GM23338 (cell line): ENCODE measurements around the gene FAM32A. TPM values are rescaled to one million over a fixed set of nuclear protein-coding genes. Genes with fewer than 3 reads are reported as not detected.

ENCODE experiments used
- ATAC-seq: fragments of 200-7000 bp; cut with Tn5 transposase; 3 replicates; pipeline ENCODE4 v1.9.1; 2020
- DNase-seq: peaks from one replicate; pipeline ENCODE4 v3.0.0-alpha.2; 2015; ENCODE audit warnings: low spot score
- H2AFZ ChIP-seq: fragments of 200-600 bp; sonication (generic); 2 replicates; pipeline ENCODE4 v1.8.0; 2016; ENCODE audit warnings: antibody characterized with exemption, mild to moderate bottlenecking, moderate library complexity
- H3F3A ChIP-seq: fragments of 200-600 bp; sonication (generic); replicated peaks from 2 replicates; pipeline ENCODE4 v1.8.0; 2017; ENCODE audit warnings: antibody characterized with exemption, mixed run types, low read depth
- H3K27ac ChIP-seq: fragments of 200-600 bp; sonication (generic); 2 replicates; pipeline ENCODE4 v1.6.1; 2016; ENCODE audit warnings: low read depth
- H3K27me3 ChIP-seq: fragments of 200-600 bp; sonication (generic); 2 replicates; pipeline ENCODE4 v1.8.0; 2016; ENCODE audit warnings: mild to moderate bottlenecking, mixed run types, moderate library complexity; ENCODE audit not compliant: insufficient read depth
- H3K36me3 ChIP-seq: fragments of 200-600 bp; sonication (generic); 2 replicates; pipeline ENCODE4 v1.8.0; 2016; ENCODE audit warnings: mild to moderate bottlenecking; ENCODE audit not compliant: insufficient read depth
- H3K4me1 ChIP-seq: fragments of 200-600 bp; sonication (generic); 2 replicates; pipeline ENCODE4 v1.8.0; 2016; ENCODE audit warnings: mild to moderate bottlenecking, moderate library complexity; ENCODE audit not compliant: insufficient read depth
- H3K4me2 ChIP-seq: fragments of 200-600 bp; sonication (generic); 2 replicates; pipeline ENCODE4 v1.7.1; 2017; ENCODE audit warnings: mixed run types
- H3K4me3 ChIP-seq: fragments of 200-600 bp; sonication (generic); 2 replicates; pipeline ENCODE4 v1.6.1; 2016; ENCODE audit warnings: mixed run types
- H3K79me2 ChIP-seq: fragments of 200-600 bp; sonication (generic); replicated peaks from 2 replicates; pipeline ENCODE4 v1.8.0; 2017; ENCODE audit warnings: mild to moderate bottlenecking; ENCODE audit not compliant: insufficient read depth
- H3K9me2 ChIP-seq: fragments of 200-600 bp; sonication (generic); 2 replicates; pipeline ENCODE4 v1.8.0; 2017; ENCODE audit not compliant: insufficient read depth
- H4K20me1 ChIP-seq: fragments of 200-600 bp; sonication (generic); replicated peaks from 2 replicates; pipeline ENCODE4 v1.8.0; 2017; ENCODE audit warnings: mild to moderate bottlenecking; ENCODE audit not compliant: insufficient read depth
- H3K27ac Mint-ChIP-seq: 2 replicates; pipeline ENCODE4 v1.8.0; 2020; ENCODE audit warnings: inconsistent platforms, mild to moderate bottlenecking, moderate library complexity, mixed read lengths
- H3K27me3 Mint-ChIP-seq: 3 replicates; pipeline ENCODE4 v1.8.0; 2022; ENCODE audit warnings: low read depth, mild to moderate bottlenecking, moderate library complexity, mixed read lengths, inconsistent platforms; ENCODE audit not compliant: insufficient read depth, poor library complexity
- H3K36me3 Mint-ChIP-seq: 3 replicates; pipeline ENCODE4 v1.8.0; 2021; ENCODE audit warnings: low read depth, mild to moderate bottlenecking, inconsistent platforms, moderate library complexity, mixed read lengths
- H3K4me1 Mint-ChIP-seq: 3 replicates; pipeline ENCODE4 v1.8.0; 2020; ENCODE audit warnings: mild to moderate bottlenecking, inconsistent platforms, mixed read lengths
- H3K4me3 Mint-ChIP-seq: 3 replicates; pipeline ENCODE4 v1.8.0; 2021; ENCODE audit warnings: moderate library complexity, mild to moderate bottlenecking, inconsistent platforms, mixed read lengths
- H3K9me3 Mint-ChIP-seq: 3 replicates; pipeline ENCODE4 v1.8.0; 2020; ENCODE audit warnings: moderate library complexity, mild to moderate bottlenecking, inconsistent platforms, mixed read lengths
- CREB1 ChIP-seq: fragments of 250-450 bp; sonication (Bioruptor Pico); IDR thresholded peaks from 2 replicates; pipeline ENCODE4 v1.5.0; 2020; ENCODE audit warnings: low read depth, mild to moderate bottlenecking, moderate library complexity
- CTCF ChIP-seq, 2 experiments: fragments of 200-600 bp in 1 of 2; sonication (generic) in 1 of 2; conservative IDR thresholded peaks; 2 replicates each; pipeline versions ENCODE4 v1.5.1 to v1.6.1; 2016 to 2017; ENCODE audit warnings: antibody characterized with exemption in 2 of 2, low read depth in 2 of 2, mild to moderate bottlenecking in 2 of 2, moderate library complexity in 1 of 2
- ETS1 ChIP-seq: IDR thresholded peaks from 2 replicates; pipeline ENCODE4 v1.6.1; 2016; ENCODE audit warnings: antibody characterized with exemption
- EZH2 ChIP-seq: fragments of 200-600 bp; sonication (generic); IDR thresholded peaks from one replicate; pipeline ENCODE4 v1.8.0; 2017; ENCODE audit warnings: antibody characterized with exemption, mild to moderate bottlenecking, low read depth; ENCODE audit not compliant: unreplicated experiment
- JUNB ChIP-seq: IDR thresholded peaks from one replicate; pipeline ENCODE4 v1.6.1; 2016; ENCODE audit warnings: antibody characterized with exemption; ENCODE audit not compliant: unreplicated experiment
- NANOG ChIP-seq: IDR thresholded peaks from 2 replicates; pipeline ENCODE4 v1.6.1; 2016; ENCODE audit warnings: antibody characterized with exemption, borderline replicate concordance
- POLR2AphosphoS5 ChIP-seq: IDR thresholded peaks from 2 replicates; pipeline ENCODE4 v1.6.1; 2016; ENCODE audit warnings: antibody characterized with exemption, low read depth
- REST ChIP-seq: IDR thresholded peaks from one replicate; pipeline ENCODE4 v1.6.1; 2018; ENCODE audit warnings: antibody characterized with exemption; ENCODE audit not compliant: unreplicated experiment
- STAT1 ChIP-seq: IDR thresholded peaks from one replicate; pipeline ENCODE4 v1.6.1; 2016; ENCODE audit warnings: antibody characterized with exemption; ENCODE audit not compliant: unreplicated experiment
- ZNF331 ChIP-seq: fragments of 250-450 bp; sonication (Bioruptor Pico); IDR thresholded peaks from 2 replicates; pipeline ENCODE4 v1.5.0; 2020; ENCODE audit warnings: low read depth, mild to moderate bottlenecking, moderate library complexity
- polyA plus RNA-seq: library from polyadenylated mRNA; unstranded; fragments of >200 nt; fragmentation: Nextera tagmentation; extraction: Ambion mirVana; gene quantifications from 2 replicates; pipeline ENCODE4 v1.2.1, GENCODE V29; 2016
- total RNA-seq: library from RNA; depleted of rRNA; stranded (reverse); fragments of >200 nt; shearing (Covaris generic); gene quantifications from 2 replicates; pipeline ENCODE4 v1.2.3, GENCODE V29; 2014

The FAM32A gene
- total and polyA plus RNA-seq, 2 experiments from 2014 or later, result 58.2 to 67.3 TPM

GRCh38 chr19:16139752-16140151 lies 45.5 kb upstream of the FAM32A start (continued):
- TF ChIP-seq REST, result no peak
- no peak for TF ChIP-seq POLR2AphosphoS5
- no peak for TF ChIP-seq CTCF (conservative IDR thresholded peaks at IDR 0.05; ENCODE audit: low read depth in 2 of 2)
- no peak for TF ChIP-seq CREB1 (CRISPR knock-in tag)
- no peak for TF ChIP-seq ETS1
- TF ChIP-seq JUNB, result no peak
- TF ChIP-seq STAT1, result no peak
- TF ChIP-seq NANOG, result no peak
- no peak for TF ChIP-seq EZH2
- no peak for TF ChIP-seq ZNF331 (CRISPR knock-in tag)

- no peak overlapping the region for H2AFZ ChIP-seq
- H3K79me2 ChIP-seq, result no peaks in the 10 kb centered on the region
- H3K27ac Mint-ChIP-seq, result no peak overlapping the region
- H3K27me3 ChIP-seq, result no peaks in the 10 kb centered on the region
- H3K4me3 Mint-ChIP-seq, result no peak overlapping the region
- no peaks in the 10 kb centered on the region; the same call in 2 of the 3 replicates for H3K9me3 Mint-ChIP-seq
- DNase-seq (no peak), ATAC-seq (no peak)
- H3K4me3 ChIP-seq, result no peak overlapping the region
- no peak overlapping the region for H3K27ac ChIP-seq
- H3K4me2 ChIP-seq, result no peak overlapping the region
- H3K36me3 Mint-ChIP-seq, result no peaks in the 10 kb centered on the region
- H3K27me3 Mint-ChIP-seq, result peaks cover 7% of the 10 kb centered on the region
- 0 out of 2 replicates have a peak, but pooled peaks cover 5% of the 10 kb centered on the region for H3F3A ChIP-seq
- peaks cover 6% of the 10 kb centered on the region; the same call in 1 of the 2 replicates for H3K4me1 ChIP-seq
- H3K9me2 ChIP-seq, result no peaks in the 10 kb centered on the region
- H3K36me3 ChIP-seq, result no peaks in the 10 kb centered on the region
- peaks cover 12% of the 10 kb centered on the region; the same call in 2 of the 3 replicates for H3K4me1 Mint-ChIP-seq
- no peaks in the 10 kb centered on the region for H4K20me1 ChIP-seq
- TF ChIP-seq EZH2, result no peak
- TF ChIP-seq CTCF (conservative IDR thresholded peaks at IDR 0.05; ENCODE audit: low read depth in 2 of 2), result no peak
- TF ChIP-seq ZNF331 (CRISPR knock-in tag), result no peak
- TF ChIP-seq POLR2AphosphoS5, result no peak
- no peak for TF ChIP-seq REST
- TF ChIP-seq NANOG, result no peak
- TF ChIP-seq STAT1, result no peak
- no peak for TF ChIP-seq CREB1 (CRISPR knock-in tag)
- no peak for TF ChIP-seq JUNB
These were observed 44.2 kb upstream of the FAM32A start for GRCh38 chr19:16141043-16141442.
